Ovary (tissue), 9 donors: ENCODE results near the gene MEGF6. TPM values are rescaled to one million over a fixed set of nuclear protein-coding genes. Genes with fewer than 3 reads are reported as not detected.

Experiments
- DNase-seq, 5 donors: peaks; one replicate each; pipeline ENCODE4 v3.0.0-alpha.2; 2019 to 2020
- H3K27ac ChIP-seq, 2 donors: fragments of 200-600 bp; one replicate each; pipeline versions ENCODE4 v1.5.1 to v1.8.0; 2019 to 2022
- H3K27me3 ChIP-seq: fragments of 200-600 bp; one replicate; pipeline ENCODE4 v1.8.0; 2022
- H3K36me3 ChIP-seq: fragments of 200-600 bp; sonication (generic); one replicate; pipeline ENCODE4 v1.5.1; 2019
- H3K4me1 ChIP-seq: one replicate; pipeline ENCODE4 v1.8.1; 2013; ENCODE audit warnings: mild to moderate bottlenecking, moderate library complexity; ENCODE audit not compliant: insufficient read depth
- H3K4me3 ChIP-seq: fragments of 200-600 bp; sonication (generic); one replicate; pipeline ENCODE4 v1.5.1; 2017
- H3K9me3 ChIP-seq, 2 donors: fragments of 200-600 bp in 1 of 2; sonication (generic) in 1 of 2; one replicate each; pipeline versions ENCODE4 v1.5.1 to v1.8.1; 2013 to 2019; ENCODE audit warnings: mild to moderate bottlenecking in 1 of 2, moderate library complexity in 1 of 2
- CTCF ChIP-seq, 3 donors: fragments of 450-650 bp in 2 of 3; fragments of 200-600 bp in 1 of 3; IDR thresholded peaks; one replicate each; pipeline versions ENCODE4 v1.5.1 to v1.8.0; 2016 to 2022; ENCODE audit warnings: antibody characterized with exemption in 3 of 3, mild to moderate bottlenecking in 1 of 3
- EP300 ChIP-seq: sonication (generic); formaldehyde crosslinking; IDR thresholded peaks from one replicate; pipeline ENCODE4 v1.6.1; 2017; ENCODE audit warnings: antibody characterized with exemption
- POLR2A ChIP-seq: fragments of 450-650 bp; IDR thresholded peaks from one replicate; pipeline ENCODE4 v1.6.1; 2017; ENCODE audit warnings: antibody characterized with exemption, mild to moderate bottlenecking, moderate library complexity
- WGBS, 3 donors: extraction: QIAGEN DNeasy Blood & Tissue Kit in 1 of 3; methylation state at CpG; one replicate each; pipeline versions ENCODE4 v1.1.5 to v1.1.7; 2013 to 2017; 5-methylcytosine and 5-hydroxymethylcytosine counted together
- intact Hi-C, 4 donors: fragments of 100-400 bp; cut with DNase I; formaldehyde crosslinking; loops; one replicate each; pipeline versions ENCODE4 v1.11.0 to v1.15.1; 2022 to 2023
- polyA plus RNA-seq, 2 donors: library from polyadenylated mRNA; stranded (reverse); fragments of 200-250 nt in 1 of 2; fragments of 350-450 nt in 1 of 2; fragmentation: Illumina TruSeq in 1 of 2; extraction: RNeasy Lipid Tissue Mini Kit (QIAGEN cat#74804) in 1 of 2; gene quantifications; one replicate each; pipeline ENCODE4 v1.2.3, GENCODE V29; 2013 to 2014
- total RNA-seq, 7 donors: library from RNA; depleted of rRNA in 2 of 7; stranded (reverse); fragments of >200 nt in 2 of 7; fragmentation: NEBNext Ultra II Directional in 3 of 7; extraction: Animal tissue kit (Norgen Biotek cat#: 25700) in 3 of 7; gene quantifications; one replicate each; pipeline versions ENCODE4 v1.1.0 to v1.2.4, GENCODE V29; 2016 to 2023
- donor health status: DM: no; HTN: no; CAD: no; lungs with moderate emphysema.
- donor health status: DM: no; HTN: no; CAD: no.
- donor health status: Bipolar disorder and iron deficiency.
- donor health status: DM: yes; HTN: yes; CAD: no.
- donor health status: DM: no; HTN: no; CAD: no.
- donor health status: DM: yes; HTN: yes; CAD: no.

MEGF6 gene
- total and polyA plus RNA-seq, 9 donors: 0.10 to 117 (median 12.5) TPM

- H3K4me3 ChIP-seq: no peak overlapping the region
- no peaks in the 10 kb centered on the region for H3K27me3 ChIP-seq
- H3K27ac ChIP-seq: no peak overlapping the region
- TF ChIP-seq POLR2A (no peak), CTCF (IDR thresholded peaks at IDR 0.05) (no peak), EP300 (no peak)
- H3K4me1 ChIP-seq: no peaks in the 10 kb centered on the region
- WGBS, 3 donors: 60 to 69% (median 68%) methylated on average over 16 to 17 of the region's 17 CpGs
- intact Hi-C loops: no loop called here
- no peak for DNase-seq
- no peaks in the 10 kb centered on the region for H3K36me3 ChIP-seq
- no peaks in the 10 kb centered on the region for H3K9me3 ChIP-seq
These were observed 109.9 kb downstream of the MEGF6 start for GRCh38 chr1:3501437-3501836.

- TF ChIP-seq EP300 (no peak), CTCF (IDR thresholded peaks at IDR 0.05) (no peak), POLR2A (no peak)
- no peak overlapping the region for H3K4me3 ChIP-seq
- no peaks in the 10 kb centered on the region for H3K9me3 ChIP-seq
- no peak overlapping the region for H3K27ac ChIP-seq
- WGBS, 3 donors: 88 to 90% (median 90%) methylated on average over 32 of the region's 32 CpGs
- intact Hi-C loops: no loop called here
- H3K4me1 ChIP-seq: no peaks in the 10 kb centered on the region
- no peak for DNase-seq
- no peaks in the 10 kb centered on the region for H3K36me3 ChIP-seq
- H3K27me3 ChIP-seq: no peaks in the 10 kb centered on the region
These were observed 111.0 kb downstream of the MEGF6 start for GRCh38 chr1:3500265-3500835.

- TF ChIP-seq POLR2A (no peak), CTCF (IDR thresholded peaks at IDR 0.05) (no peak), EP300 (no peak)
- no peak overlapping the region for H3K4me3 ChIP-seq
- H3K4me1 ChIP-seq: no peaks in the 10 kb centered on the region
- 87 to 94% (median 90%) methylated on average over 15 to 22 of the region's 22 CpGs for WGBS, 3 donors
- H3K36me3 ChIP-seq: no peaks in the 10 kb centered on the region
- intact Hi-C loops: loop anchor here in 1 of 4 donors (10.0 kb wide), 1 partner anchor 225 kb away; no protein-coding TSS in a partner anchor
- H3K9me3 ChIP-seq: no peaks in the 10 kb centered on the region
- no peak overlapping the region for H3K27ac ChIP-seq
- H3K27me3 ChIP-seq: no peaks in the 10 kb centered on the region
- no peak for DNase-seq
These were observed 111.7 kb downstream of the MEGF6 start for GRCh38 chr1:3499611-3500010.

- WGBS, 3 donors: 65 to 78% (median 71%) methylated on average over 4 to 8 of the region's 8 CpGs
- intact Hi-C loops: loop anchor here in 1 of 4 donors (10.0 kb wide), 1 partner anchor 226 kb away; no protein-coding TSS in a partner anchor
- TF ChIP-seq CTCF (IDR thresholded peaks at IDR 0.05) (no peak), EP300 (no peak), POLR2A (no peak)
These were observed 112.3 kb downstream of the MEGF6 start for GRCh38 chr1:3498986-3499385.

More at GRCh38 chr1:3498986-3499385, 112.3 kb downstream of the MEGF6 start:
- no peaks in the 10 kb centered on the region for H3K9me3 ChIP-seq
- DNase-seq: no peak
- H3K27ac ChIP-seq: no peak overlapping the region
- no peaks in the 10 kb centered on the region for H3K27me3 ChIP-seq
- H3K4me3 ChIP-seq: no peak overlapping the region
- H3K4me1 ChIP-seq: no peaks in the 10 kb centered on the region
- H3K36me3 ChIP-seq: no peaks in the 10 kb centered on the region
